Osteocyte (in vitro differentiated cells): ENCODE measurements around the gene AK8. TPM values are rescaled to one million over a fixed set of nuclear protein-coding genes. Genes with fewer than 3 reads are reported as not detected.

Experiments
- DNase-seq: peaks from one replicate; pipeline ENCODE4 v3.0.0; 2021; ENCODE audit warnings: mixed read lengths; ENCODE audit not compliant: unreplicated experiment; ENCODE audit errors: extremely low spot score
- H3K27ac Mint-ChIP-seq: one replicate; pipeline ENCODE4 v1.8.0; 2021; ENCODE audit warnings: mild to moderate bottlenecking, mixed read lengths; ENCODE audit not compliant: unreplicated experiment
- H3K27me3 Mint-ChIP-seq: one replicate; pipeline ENCODE4 v1.8.0; 2021; ENCODE audit warnings: mixed read lengths; ENCODE audit not compliant: unreplicated experiment
- H3K36me3 Mint-ChIP-seq: one replicate; pipeline ENCODE4 v1.8.0; 2021; ENCODE audit warnings: mixed read lengths; ENCODE audit not compliant: unreplicated experiment
- H3K4me1 Mint-ChIP-seq: one replicate; pipeline ENCODE4 v1.8.0; 2021; ENCODE audit warnings: mixed read lengths; ENCODE audit not compliant: unreplicated experiment
- H3K4me3 Mint-ChIP-seq: one replicate; pipeline ENCODE4 v1.8.0; 2021; ENCODE audit warnings: mild to moderate bottlenecking, moderate library complexity, mixed read lengths; ENCODE audit not compliant: unreplicated experiment
- H3K9me3 Mint-ChIP-seq: one replicate; pipeline ENCODE4 v1.8.0; 2021; ENCODE audit warnings: mixed read lengths; ENCODE audit not compliant: unreplicated experiment
- CTCF ChIP-seq: fragments of 200-600 bp; sonication (generic); IDR thresholded peaks from 2 replicates; pipeline ENCODE4 v1.5.0; 2021; ENCODE audit warnings: antibody characterized with exemption, mild to moderate bottlenecking, moderate library complexity
- long read RNA-seq: library from polyadenylated mRNA; unstranded; transcript quantifications from one replicate; pipeline ENCODE4 v2.0.0, GENCODE V29; 2021
- total RNA-seq: library from RNA; stranded (reverse); gene quantifications from 2 replicates; pipeline ENCODE4 v1.2.1, GENCODE V29; 2021

AK8 gene
- total RNA-seq, result 0.91 and 2.1 TPM in 2 replicates
- long read RNA-seq, partial matches to known transcripts, result 0 of 2 reads
- long read RNA-seq, other reads (novel, unspliced or antisense), result 2 of 2 reads

GRCh38 chr9:132877824-132878694, at the start of gene AK8:
TSS of gene AK8 (minus strand) at chr9:132878284. CDS start at chr9:132878255, 29 bp downstream.
- TF ChIP-seq CTCF, result no peak
- Mint-ChIP-seq H3K4me1 (peaks cover 5% of the 10 kb centered on the region), H3K27me3 (no peaks in the 10 kb centered on the region), H3K9me3 (no peaks in the 10 kb centered on the region), H3K4me3 (peak within 1 kb of the TSS; percentile 76), H3K36me3 (no peaks in the 10 kb centered on the region), H3K27ac (peak within 1 kb of the TSS; percentile 83)
- DNase-seq, result peak; percentile 93

- H3K9me3 Mint-ChIP-seq, result no peaks in the 10 kb centered on the region
- no peak overlapping the region for H3K27ac Mint-ChIP-seq
- H3K27me3 Mint-ChIP-seq, result no peaks in the 10 kb centered on the region
- H3K36me3 Mint-ChIP-seq, result peaks cover 58% of the 10 kb centered on the region
- H3K4me3 Mint-ChIP-seq, result no peak overlapping the region
- TF ChIP-seq CTCF, result no peak
- H3K4me1 Mint-ChIP-seq, result no peaks in the 10 kb centered on the region
- DNase-seq, result no peak
These were observed 49.6 kb upstream of the AK8 start for GRCh38 chr9:132927704-132928103.

GRCh38 chr9:132923346-132923902, 45.3 kb upstream of the AK8 start:
- DNase-seq, result no peak
- no peak for TF ChIP-seq CTCF
- H3K27ac Mint-ChIP-seq, result no peak overlapping the region

GRCh38 chr9:132919614-132920268, 41.7 kb upstream of the AK8 start:
- Mint-ChIP-seq H3K4me1 (no peaks in the 10 kb centered on the region), H3K36me3 (peaks cover 71% of the 10 kb centered on the region)
- no peak for TF ChIP-seq CTCF

More at GRCh38 chr9:132923346-132923902, 45.3 kb upstream of the AK8 start:
- peaks cover 70% of the 10 kb centered on the region for H3K36me3 Mint-ChIP-seq
- no peak overlapping the region for H3K4me3 Mint-ChIP-seq
- H3K27me3 Mint-ChIP-seq, result no peaks in the 10 kb centered on the region
- no peaks in the 10 kb centered on the region for H3K4me1 Mint-ChIP-seq
- no peaks in the 10 kb centered on the region for H3K9me3 Mint-ChIP-seq

GRCh38 chr9:132914924-132915323, 36.8 kb upstream of the AK8 start:
- no peak overlapping the region for H3K4me3 Mint-ChIP-seq
- no peaks in the 10 kb centered on the region for H3K27me3 Mint-ChIP-seq
- TF ChIP-seq CTCF, result no peak
- DNase-seq, result no peak
- H3K9me3 Mint-ChIP-seq, result no peaks in the 10 kb centered on the region
- H3K4me1 Mint-ChIP-seq, result no peaks in the 10 kb centered on the region
- no peak overlapping the region for H3K27ac Mint-ChIP-seq
- peaks cover 68% of the 10 kb centered on the region for H3K36me3 Mint-ChIP-seq

More at GRCh38 chr9:132919614-132920268, 41.7 kb upstream of the AK8 start:
- no peaks in the 10 kb centered on the region for H3K9me3 Mint-ChIP-seq
- no peak overlapping the region for H3K27ac Mint-ChIP-seq
- no peak overlapping the region for H3K4me3 Mint-ChIP-seq
- H3K27me3 Mint-ChIP-seq, result no peaks in the 10 kb centered on the region
- no peak for DNase-seq
